CD4-positive, alpha-beta T cell (primary cell): ENCODE data around the gene ADGRD1. TPM values are rescaled to one million over a fixed set of nuclear protein-coding genes. Genes with fewer than 3 reads are reported as not detected.

Source experiments
- ATAC-seq: fragments of 200-7000 bp; cut with Tn5 transposase; one replicate; pipeline ENCODE4 v1.10.0; 2022; ENCODE audit warnings: mild to moderate bottlenecking; ENCODE audit not compliant: poor library complexity
- CTCF ChIA-PET: fragments of 350-600 bp; sonication (Branson Sonifier 250); formaldehyde crosslinking; loops from one replicate; lab custom pipeline; 2021; ENCODE audit warnings: antibody characterized with exemption, inconsistent platforms; lab: Charles Lee
- POLR2A ChIA-PET: fragments of 350-600 bp; sonication (Branson Sonifier 250); formaldehyde crosslinking; loops from one replicate; lab custom pipeline; 2021; ENCODE audit warnings: antibody characterized with exemption, inconsistent platforms; lab: Charles Lee
- DNase-seq, 14 experiments: peaks; one replicate each; pipeline ENCODE4 v3.0.0-alpha.2; 2013 to 2020; ENCODE audit warnings: mixed read lengths in 2 of 14
- H3K27ac ChIP-seq, 2 donors: one replicate each; pipeline versions ENCODE4 v1.5.1 to v1.7.0; 2013; ENCODE audit warnings: low read length in 2 of 2, low read depth in 1 of 2, mild to moderate bottlenecking in 1 of 2
- H3K27me3 ChIP-seq, 2 experiments: 1 replicate in 1 of 2; 2 replicates in 1 of 2; pipeline versions ENCODE4 v1.6.1 to v1.7.0; 2013; ENCODE audit warnings: low read length in 2 of 2, control low read depth in 1 of 2, mild to moderate bottlenecking in 1 of 2, moderate library complexity in 1 of 2; ENCODE audit not compliant: insufficient read depth in 2 of 2, control insufficient read depth in 1 of 2
- H3K36me3 ChIP-seq: one replicate; pipeline ENCODE4 v1.6.1; 2013; ENCODE audit warnings: low read length, control low read depth; ENCODE audit not compliant: insufficient read depth
- H3K4me1 ChIP-seq: one replicate; pipeline ENCODE4 v1.6.1; 2013; ENCODE audit warnings: low read length, control low read depth; ENCODE audit not compliant: insufficient read depth
- H3K4me3 ChIP-seq: one replicate; pipeline ENCODE4 v1.5.1; 2013; ENCODE audit warnings: mild to moderate bottlenecking, low read length, moderate library complexity
- H3K9me3 ChIP-seq, 2 experiments: 1 replicate in 1 of 2; 2 replicates in 1 of 2; pipeline versions ENCODE4 v1.6.1 to v1.7.0; 2013; ENCODE audit warnings: low read length in 2 of 2, mild to moderate bottlenecking in 2 of 2, control low read depth in 1 of 2, moderate library complexity in 1 of 2; ENCODE audit not compliant: control insufficient read depth in 1 of 2, insufficient read depth in 1 of 2
- H3K27ac Mint-ChIP-seq: one replicate; pipeline ENCODE4 v1.8.0; 2020; ENCODE audit warnings: mixed read lengths
- H3K27me3 Mint-ChIP-seq: one replicate; pipeline ENCODE4 v1.8.0; 2021; ENCODE audit warnings: mixed read lengths
- H3K36me3 Mint-ChIP-seq: one replicate; pipeline ENCODE4 v1.8.0; 2021; ENCODE audit warnings: low read depth, mixed read lengths
- H3K4me1 Mint-ChIP-seq: one replicate; pipeline ENCODE4 v1.8.0; 2021; ENCODE audit warnings: low read depth, mixed read lengths
- H3K4me3 Mint-ChIP-seq: one replicate; pipeline ENCODE4 v1.8.0; 2020; ENCODE audit warnings: mild to moderate bottlenecking, mixed read lengths
- H3K9me3 Mint-ChIP-seq: one replicate; pipeline ENCODE4 v1.8.0; 2020; ENCODE audit warnings: mixed read lengths
- CTCF ChIP-seq: fragments of 200-600 bp; IDR thresholded peaks from one replicate; pipeline ENCODE4 v1.8.0; 2022; ENCODE audit warnings: antibody characterized with exemption, mild to moderate bottlenecking
- intact Hi-C, 2 experiments: fragments of 100-400 bp; cut with DNase I in 1 of 2; cut with micrococcal nuclease in 1 of 2; formaldehyde crosslinking; loops; one replicate each; pipeline versions ENCODE4 v1.15.1 to v1.9.0; 2023 to 2025; cut with DNase I, micrococcal nuclease
- total RNA-seq, 174 experiments: library from RNA in 2 of 174; stranded (reverse) in 2 of 174; gene quantifications; one replicate each; pipeline ENCODE4 v1.2.3 and lab custom pipeline; 2021 to 2026

The ADGRD1 gene
- total RNA-seq, 2 experiments from 2014 or later = 0.22 TPM; not detected in 1

GRCh38 chr12:131049002-131049401, 95.3 kb downstream of the ADGRD1 start:
- Histone ChIP-seq H3K27me3 (no peaks in the 10 kb centered on the region), H3K4me1 (no peaks in the 10 kb centered on the region), H3K27ac (no peak overlapping the region), H3K36me3 (no peaks in the 10 kb centered on the region), H3K4me3 (no peak overlapping the region), H3K9me3 (peaks cover 0 to 6% of the 10 kb centered on the region in 2 experiments)
- ChIA-PET POLR2A (no interaction called here), CTCF (no interaction called here)
- Mint-ChIP-seq H3K27me3 (no peaks in the 10 kb centered on the region), H3K27ac (no peak overlapping the region), H3K9me3 (no peaks in the 10 kb centered on the region), H3K4me3 (no peak overlapping the region), H3K4me1 (no peaks in the 10 kb centered on the region), H3K36me3 (no peaks in the 10 kb centered on the region)
- no peak for DNase-seq
- TF ChIP-seq CTCF = no peak
- intact Hi-C loops = no loop called here
- ATAC-seq = no peak

- no peak overlapping the region for H3K4me3 Mint-ChIP-seq
- no peak for ATAC-seq
- ChIA-PET CTCF (no interaction called here), POLR2A (no interaction called here)
- TF ChIP-seq CTCF = no peak
- no peaks in the 10 kb centered on the region for H3K9me3 Mint-ChIP-seq
- H3K27me3 ChIP-seq = no peaks in the 10 kb centered on the region
- no peak overlapping the region for H3K27ac ChIP-seq
- DNase-seq = no peak
- no peaks in the 10 kb centered on the region for H3K27me3 Mint-ChIP-seq
- no peak overlapping the region for H3K4me3 ChIP-seq
- H3K9me3 ChIP-seq = peaks cover 0 to 4% of the 10 kb centered on the region in 2 experiments
- no peaks in the 10 kb centered on the region for H3K4me1 Mint-ChIP-seq
- intact Hi-C loops = no loop called here
- H3K27ac Mint-ChIP-seq = no peak overlapping the region
- H3K4me1 ChIP-seq = no peaks in the 10 kb centered on the region
- no peaks in the 10 kb centered on the region for H3K36me3 ChIP-seq
- no peaks in the 10 kb centered on the region for H3K36me3 Mint-ChIP-seq
Observed at GRCh38 chr12:131049549-131050339, 96.0 kb downstream of the ADGRD1 start.

- H3K27me3 Mint-ChIP-seq = no peaks in the 10 kb centered on the region
- H3K27ac Mint-ChIP-seq = no peak overlapping the region
- H3K36me3 Mint-ChIP-seq = no peaks in the 10 kb centered on the region
- ChIA-PET POLR2A (no interaction called here), CTCF (no interaction called here)
- Histone ChIP-seq H3K36me3 (no peaks in the 10 kb centered on the region), H3K9me3 (no peaks in the 10 kb centered on the region), H3K4me3 (no peak overlapping the region), H3K27me3 (no peaks in the 10 kb centered on the region), H3K4me1 (no peaks in the 10 kb centered on the region), H3K27ac (no peak overlapping the region)
- H3K4me3 Mint-ChIP-seq = no peak overlapping the region
- DNase-seq = no peak
- no peak for ATAC-seq
- no peaks in the 10 kb centered on the region for H3K9me3 Mint-ChIP-seq
- H3K4me1 Mint-ChIP-seq = no peaks in the 10 kb centered on the region
- TF ChIP-seq CTCF = no peak
- intact Hi-C loops = no loop called here
Observed at GRCh38 chr12:131050463-131051154, 96.9 kb downstream of the ADGRD1 start.
